Activated CD8-positive, alpha-beta memory T cell treated with anti-CD3 and anti-CD28 coated beads, Interleukin-2, amount 50 U/mL, for 48 hours (primary cell): ENCODE measurements around the gene ARL8B.

Experiments
- DNase-seq: peaks from one replicate; pipeline ENCODE4 v3.0.0-alpha.2; 2020

ARL8B gene

GRCh38 chr3:5217824-5218595, 95.9 kb downstream of the ARL8B start:
- DNase-seq: no peak

GRCh38 chr3:5218815-5219214, 96.7 kb downstream of the ARL8B start:
- no peak for DNase-seq

GRCh38 chr3:5219216-5219615, 97.1 kb downstream of the ARL8B start:
- DNase-seq: no peak

- no peak for DNase-seq
Observed at GRCh38 chr3:5220193-5220592, 98.1 kb downstream of the ARL8B start.

GRCh38 chr3:5220667-5221431, 98.8 kb downstream of the ARL8B start:
- no peak for DNase-seq

- DNase-seq: no peak
Observed at GRCh38 chr3:5221701-5222100, 99.6 kb downstream of the ARL8B start.

GRCh38 chr3:5222283-5223005, 100.4 kb downstream of the ARL8B start:
- DNase-seq: no peak

GRCh38 chr3:5226783-5227182, 104.7 kb downstream of the ARL8B start:
- no peak for DNase-seq

GRCh38 chr3:5227812-5228211, 105.7 kb downstream of the ARL8B start:
- DNase-seq: no peak

GRCh38 chr3:5229414-5229813, 107.3 kb downstream of the ARL8B start:
- no peak for DNase-seq
